H1 (cell line): ENCODE data around the gene MRFAP1. TPM values are rescaled to one million over a fixed set of nuclear protein-coding genes. Genes with fewer than 3 reads are reported as not detected.

Experiments
- CTCF ChIA-PET: fragments of 300-600 bp; sonication (Branson Sonifier 250); formaldehyde crosslinking; loops from one replicate; lab custom pipeline; 2021; ENCODE audit not compliant: partially characterized antibody; lab: Charles Lee
- POLR2A ChIA-PET: fragments of 300-600 bp; sonication (Branson Sonifier 250); formaldehyde crosslinking; loops from one replicate; lab custom pipeline; 2021; ENCODE audit warnings: inconsistent platforms; ENCODE audit not compliant: partially characterized antibody; lab: Charles Lee
- DNase-seq, 2 experiments: peaks; one replicate each; pipeline versions ENCODE4 v3.0.0 to v3.0.0-alpha.2; 2010 to 2022; ENCODE audit warnings: low spot score in 2 of 2, low read depth in 1 of 2, mixed read lengths in 1 of 2
- FAIRE-seq: peaks from 2 replicates; lab custom pipeline; 2011; peaks lifted over from hg19 to GRCh38; lab: Jason Lieb, UNC
- H2AFZ ChIP-seq: 2 replicates; pipeline ENCODE4 v1.8.1; 2012; ENCODE audit warnings: low read length, inconsistent platforms
- H2AK5ac ChIP-seq: 2 replicates; pipeline ENCODE4 v1.6.1; 2013; ENCODE audit warnings: low read depth, low read length
- H2BK120ac ChIP-seq: replicated peaks from 2 replicates; pipeline ENCODE3; 2013; ENCODE audit warnings: low read depth, low read length, inconsistent platforms
- H2BK12ac ChIP-seq: 2 replicates; pipeline ENCODE4 v1.6.1; 2013; ENCODE audit warnings: low read depth, low read length
- H2BK15ac ChIP-seq: 2 replicates; pipeline ENCODE4 v1.6.1; 2013; ENCODE audit warnings: low read length
- H2BK20ac ChIP-seq: 2 replicates; pipeline ENCODE4 v1.6.1; 2013; ENCODE audit warnings: low read length
- H2BK5ac ChIP-seq: 2 replicates; pipeline ENCODE4 v1.6.1; 2013; ENCODE audit warnings: low read depth, low read length
- H3K14ac ChIP-seq: 2 replicates; pipeline ENCODE4 v1.6.1; 2013; ENCODE audit warnings: inconsistent platforms; ENCODE audit not compliant: insufficient read length
- H3K18ac ChIP-seq: 2 replicates; pipeline ENCODE4 v1.6.1; 2013; ENCODE audit warnings: low read length; ENCODE audit errors: extremely low read depth
- H3K23ac ChIP-seq: 2 replicates; pipeline ENCODE4 v1.6.1; 2013; ENCODE audit warnings: inconsistent platforms; ENCODE audit not compliant: insufficient read length
- H3K23me2 ChIP-seq: 2 replicates; pipeline ENCODE4 v1.6.1; 2013; ENCODE audit warnings: low read depth, low read length
- H3K27ac ChIP-seq: 2 replicates; pipeline ENCODE4 v1.6.1; 2011; ENCODE audit warnings: low read depth, low read length, inconsistent platforms
- H3K27me3 ChIP-seq, 4 experiments: replicated peaks in 1 of 4; 1 replicate in 1 of 4; 2 replicates in 3 of 4; pipeline versions ENCODE4 v1.6.1 to v1.8.1; 2011 to 2013; ENCODE audit warnings: low read length in 3 of 4, mild to moderate bottlenecking in 3 of 4, inconsistent platforms in 2 of 4, mixed read lengths in 2 of 4, moderate library complexity in 1 of 4; ENCODE audit not compliant: control insufficient read depth in 3 of 4, insufficient read depth in 3 of 4; ENCODE audit errors: extremely low read depth in 1 of 4
- H3K36me3 ChIP-seq, 4 experiments: 2 replicates each; pipeline versions ENCODE4 v1.6.1 to v1.8.1; 2011 to 2013; ENCODE audit warnings: mild to moderate bottlenecking in 4 of 4, low read length in 3 of 4, moderate library complexity in 2 of 4, control low read depth in 1 of 4, inconsistent platforms in 1 of 4; ENCODE audit not compliant: insufficient read depth in 4 of 4, control insufficient read depth in 2 of 4
- H3K4ac ChIP-seq: replicated peaks from 2 replicates; pipeline ENCODE3; 2013; ENCODE audit warnings: low read length, low read depth, mixed read lengths, inconsistent platforms; ENCODE audit not compliant: insufficient read length
- H3K4me1 ChIP-seq, 4 experiments: replicated peaks in 1 of 4; 1 replicate in 1 of 4; 2 replicates in 3 of 4; pipeline versions ENCODE4 v1.6.1 to v1.8.1; 2011 to 2013; ENCODE audit warnings: low read length in 3 of 4, inconsistent platforms in 2 of 4, mixed read lengths in 1 of 4; ENCODE audit not compliant: insufficient read depth in 4 of 4, control insufficient read depth in 3 of 4
- H3K4me2 ChIP-seq, 2 experiments: 2 replicates each; pipeline versions ENCODE4 v1.6.1 to v1.8.1; 2011 to 2013; ENCODE audit warnings: low read depth in 2 of 2, low read length in 2 of 2, control low read depth in 1 of 2, inconsistent platforms in 1 of 2, mild to moderate bottlenecking in 1 of 2; ENCODE audit not compliant: insufficient read depth in 1 of 2
- H3K4me3 ChIP-seq, 4 experiments: fragments of 200-600, 300-600 bp in 1 of 4; sonication (generic), shearing (Covaris generic), sonication (Bioruptor Twin) in 1 of 4; 2 replicates each; pipeline versions ENCODE4 v1.5.1 to v1.8.1; 2011 to 2016; ENCODE audit warnings: low read length in 4 of 4, low read depth in 3 of 4, control low read depth in 2 of 4, inconsistent platforms in 2 of 4, mild to moderate bottlenecking in 2 of 4, mixed read lengths in 1 of 4, moderate library complexity in 1 of 4; ENCODE audit not compliant: insufficient read depth in 2 of 4; ENCODE audit errors: extremely low read depth in 1 of 4
- H3K56ac ChIP-seq: replicated peaks from 2 replicates; pipeline ENCODE3; 2013; ENCODE audit warnings: low read depth, mild to moderate bottlenecking, mixed read lengths, low read length, inconsistent platforms; ENCODE audit not compliant: insufficient read length
- H3K79me1 ChIP-seq: 2 replicates; pipeline ENCODE4 v1.6.1; 2013; ENCODE audit warnings: low read depth, low read length, control low read depth
- H3K79me2 ChIP-seq, 2 experiments: 2 replicates each; pipeline versions ENCODE4 v1.6.1 to v1.8.1; 2012 to 2013; ENCODE audit warnings: low read length in 2 of 2, mild to moderate bottlenecking in 2 of 2, inconsistent platforms in 1 of 2; ENCODE audit not compliant: insufficient read depth in 2 of 2, control insufficient read depth in 1 of 2
- H3K9ac ChIP-seq, 4 experiments: replicated peaks in 1 of 4; 1 replicate in 1 of 4; 2 replicates in 3 of 4; pipeline versions ENCODE4 v1.6.1 to v1.8.1; 2011 to 2013; ENCODE audit warnings: low read depth in 3 of 4, low read length in 3 of 4, control low read depth in 2 of 4, mild to moderate bottlenecking in 2 of 4, moderate library complexity in 2 of 4, inconsistent platforms in 1 of 4; ENCODE audit errors: extremely low read depth in 1 of 4
- H3K9me3 ChIP-seq, 2 experiments: 2 replicates each; pipeline versions ENCODE4 v1.6.1 to v1.8.1; 2012 to 2013; ENCODE audit warnings: mild to moderate bottlenecking in 2 of 2, moderate library complexity in 2 of 2, control low read depth in 1 of 2, inconsistent platforms in 1 of 2, low read depth in 1 of 2, low read length in 1 of 2, mixed read lengths in 1 of 2; ENCODE audit not compliant: insufficient read depth in 2 of 2
- H4K20me1 ChIP-seq, 2 experiments: replicated peaks in 1 of 2; 2 replicates each; pipeline versions ENCODE3 to v1.8.1; 2011 to 2013; ENCODE audit warnings: inconsistent platforms in 2 of 2, low read length in 2 of 2, mild to moderate bottlenecking in 1 of 2; ENCODE audit not compliant: insufficient read depth in 2 of 2, control insufficient read depth in 1 of 2
- H4K5ac ChIP-seq: 2 replicates; pipeline ENCODE4 v1.6.1; 2013; ENCODE audit warnings: low read length, low read depth, mixed read lengths, inconsistent platforms; ENCODE audit not compliant: insufficient read length
- H4K8ac ChIP-seq: 2 replicates; pipeline ENCODE4 v1.8.0; 2013; ENCODE audit warnings: mild to moderate bottlenecking, moderate library complexity, low read length, inconsistent platforms; ENCODE audit not compliant: insufficient read depth; ENCODE audit errors: extremely low read depth
- H4K91ac ChIP-seq: replicated peaks from 2 replicates; pipeline ENCODE3; 2013; ENCODE audit warnings: low read length, mixed read lengths, inconsistent platforms; ENCODE audit not compliant: insufficient read length
- WGBS, 2 experiments: shearing (Covaris generic) in 1 of 2; methylation state at CpG; one replicate each; pipeline versions ENCODE4 v1.1.6 to v1.1.7; 2013 to 2015; ENCODE audit warnings: low lambda C conversion rate in 2 of 2, mixed read lengths in 2 of 2, inconsistent platforms in 1 of 2, low coverage in 1 of 2, missing lambda C conversion rate in 1 of 2; ENCODE audit not compliant: insufficient replicate concordance in 2 of 2, insufficient coverage in 1 of 2, insufficient read length in 1 of 2; ENCODE audit errors: extremely low coverage in 1 of 2, missing lambda C conversion rate in 1 of 2; 5-methylcytosine and 5-hydroxymethylcytosine counted together
- polyA plus RNA-seq, 7 experiments: library from polyadenylated mRNA; depleted of rRNA in 3 of 7; stranded (reverse) in 5 of 7; unstranded in 2 of 7; fragments of >200 nt in 5 of 7; fragments of 200-250 nt in 2 of 7; gene quantifications; 1 replicate in 5 of 7; 2 replicates in 1 of 7; 4 replicates in 1 of 7; pipeline versions ENCODE4 v1.2.1 to v1.2.3, GENCODE V29; 2011 to 2013; ENCODE audit warnings: missing spikeins in 2 of 7, mixed read lengths in 2 of 7
- total RNA-seq: library from RNA; stranded (reverse); fragmentation: NEBNext Ultra II Directional; extraction: Animal tissue kit (Norgen Biotek cat#: 25700); gene quantifications from 2 replicates; pipeline ENCODE4 v1.2.1, GENCODE V29; 2021

Gene MRFAP1
- total and polyA plus RNA-seq, 2 of the 8 experiments (the other 6 are each of a cell fraction or from before 2014, with no cell fraction given) = 108 to 307 TPM

GRCh38 chr4:6592804-6593563, 47.5 kb upstream of the MRFAP1 start:
- no peak for FAIRE-seq
- H3K79me1 ChIP-seq = no peaks in the 10 kb centered on the region
- H3K23ac ChIP-seq = no peak overlapping the region
- H4K91ac ChIP-seq = no peak overlapping the region
- no peaks in the 10 kb centered on the region for H3K9me3 ChIP-seq
- H3K23me2 ChIP-seq = no peaks in the 10 kb centered on the region
- no peak overlapping the region for H3K4ac ChIP-seq
- H3K79me2 ChIP-seq = no peaks in the 10 kb centered on the region
- H3K4me1 ChIP-seq = no peaks in the 10 kb centered on the region; a peak in 2 of 7 replicates
- H4K5ac ChIP-seq = no peak overlapping the region
- H2BK120ac ChIP-seq = no peak overlapping the region
- no peak overlapping the region for H2BK5ac ChIP-seq
- H3K36me3 ChIP-seq = no peaks in the 10 kb centered on the region
- 90% methylated on average over 15 of the region's 16 CpGs; no CpG with 5 or more reads in 1 of the 2 experiments for WGBS, 2 experiments
- H3K27ac ChIP-seq = no peak overlapping the region
- H4K8ac ChIP-seq = no peak overlapping the region
- H3K18ac ChIP-seq = no peak overlapping the region
- H2AFZ ChIP-seq = no peak overlapping the region
- no peak overlapping the region for H3K4me2 ChIP-seq
- no peak overlapping the region for H3K14ac ChIP-seq
- H3K9ac ChIP-seq = no peak overlapping the region
- H2BK15ac ChIP-seq = no peak overlapping the region
- peaks cover 0 to 7% of the 10 kb centered on the region in 2 experiments for H4K20me1 ChIP-seq
- ChIA-PET CTCF (interaction anchor here (0.6 to 2.5 kb wide), 3 partner anchors 12 to 108 kb away, joined by 3 to 10 read pairs (median 4); no protein-coding TSS in a partner anchor), POLR2A (no interaction called here)
- no peak overlapping the region for H2BK20ac ChIP-seq
- no peak for DNase-seq
- no peak overlapping the region for H3K4me3 ChIP-seq
- H2AK5ac ChIP-seq = no peak overlapping the region
- H3K27me3 ChIP-seq = no peaks in the 10 kb centered on the region
- H3K56ac ChIP-seq = no peak overlapping the region
- no peak overlapping the region for H2BK12ac ChIP-seq
